NCI-H510A (cell line): ENCODE measurements around the gene GPATCH4.
"Not testable (repeated sequence)": the region's sequence is repeated elsewhere in the genome, so short reads cannot be mapped to it uniquely, and the experiment has no call there.

Source experiments
- DNase-seq: peaks from one replicate; lab custom pipeline; 2025; lab: John Stamatoyannopoulos, UW

The GPATCH4 gene

DNA sequence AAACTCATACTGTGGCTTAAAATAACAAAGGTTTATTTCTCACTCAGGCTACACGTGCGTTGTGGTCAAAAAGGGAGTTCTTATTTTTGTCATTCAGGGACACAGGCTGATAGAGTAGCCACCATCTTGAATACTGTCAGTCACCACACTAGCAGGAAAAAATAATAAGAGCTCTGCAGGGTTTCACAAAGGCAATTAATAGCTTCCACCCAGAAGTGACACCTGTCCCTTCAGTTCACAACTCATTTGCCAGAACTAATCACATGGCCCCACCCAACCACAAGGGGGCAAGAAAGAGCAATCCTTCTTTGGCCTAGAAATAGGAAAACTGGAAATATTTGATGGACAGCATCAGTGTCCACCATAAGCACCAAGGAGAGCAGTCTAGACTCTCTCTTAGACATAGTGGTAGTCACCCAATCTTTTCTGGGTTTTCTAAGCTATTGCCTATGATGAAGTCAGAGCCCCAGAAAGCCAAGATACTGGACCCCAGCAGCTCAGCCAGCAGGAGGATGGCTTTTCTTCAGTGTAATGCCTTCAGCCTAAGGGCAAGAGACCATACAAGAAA is 26.1 kb upstream of the GPATCH4 start:
- DNase-seq, result peak; percentile 27

DNA sequence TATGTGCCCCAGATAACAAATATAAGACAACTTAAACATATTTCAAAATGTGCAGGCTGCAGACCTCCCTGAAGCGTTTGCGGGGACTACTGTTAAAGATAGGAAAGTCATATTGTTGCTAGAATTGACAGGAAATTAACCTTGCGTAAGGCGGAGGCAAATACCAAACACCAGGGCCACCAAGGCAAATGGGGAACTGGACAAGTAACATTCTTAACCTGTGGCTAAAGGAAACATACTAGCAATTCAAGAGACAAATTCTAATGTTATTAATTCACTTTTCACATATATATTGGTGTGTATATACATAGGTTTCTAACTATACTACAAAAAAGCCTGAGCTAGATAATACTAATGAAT is 24.8 kb upstream of the GPATCH4 start:
- no peak for DNase-seq

DNA sequence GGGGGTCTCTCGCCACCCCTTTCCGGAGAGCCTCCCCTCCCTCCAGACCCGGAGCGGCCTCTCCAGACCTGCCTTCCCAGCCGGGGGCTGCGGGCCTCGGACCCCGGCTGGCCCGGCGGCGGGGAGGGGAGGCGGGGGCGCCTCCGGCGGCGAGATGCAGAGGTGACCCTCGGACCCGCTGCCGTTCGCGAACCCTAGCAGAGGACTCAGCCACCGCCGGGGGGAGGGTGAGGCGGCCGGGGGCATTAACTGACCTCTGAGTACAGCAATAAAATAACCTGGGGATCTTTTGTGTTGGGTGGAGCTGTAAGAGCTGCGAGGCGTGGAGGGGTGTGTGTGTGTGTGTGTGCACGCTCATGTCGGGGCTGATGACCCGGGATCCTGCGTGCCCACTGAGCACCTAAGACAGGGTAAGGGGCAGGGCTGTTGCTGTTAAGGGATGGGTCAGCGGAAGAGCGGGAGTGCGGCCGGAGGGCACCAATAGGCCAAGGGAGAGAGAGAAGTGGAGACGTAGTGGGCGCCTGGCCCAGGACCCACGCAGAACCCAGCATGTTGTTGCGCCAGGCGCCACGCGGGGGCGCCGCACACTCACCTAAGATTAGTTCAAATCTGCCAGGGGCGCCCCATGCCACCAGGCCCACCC is 24.3 kb upstream of the GPATCH4 start:
- no peak for DNase-seq

DNA sequence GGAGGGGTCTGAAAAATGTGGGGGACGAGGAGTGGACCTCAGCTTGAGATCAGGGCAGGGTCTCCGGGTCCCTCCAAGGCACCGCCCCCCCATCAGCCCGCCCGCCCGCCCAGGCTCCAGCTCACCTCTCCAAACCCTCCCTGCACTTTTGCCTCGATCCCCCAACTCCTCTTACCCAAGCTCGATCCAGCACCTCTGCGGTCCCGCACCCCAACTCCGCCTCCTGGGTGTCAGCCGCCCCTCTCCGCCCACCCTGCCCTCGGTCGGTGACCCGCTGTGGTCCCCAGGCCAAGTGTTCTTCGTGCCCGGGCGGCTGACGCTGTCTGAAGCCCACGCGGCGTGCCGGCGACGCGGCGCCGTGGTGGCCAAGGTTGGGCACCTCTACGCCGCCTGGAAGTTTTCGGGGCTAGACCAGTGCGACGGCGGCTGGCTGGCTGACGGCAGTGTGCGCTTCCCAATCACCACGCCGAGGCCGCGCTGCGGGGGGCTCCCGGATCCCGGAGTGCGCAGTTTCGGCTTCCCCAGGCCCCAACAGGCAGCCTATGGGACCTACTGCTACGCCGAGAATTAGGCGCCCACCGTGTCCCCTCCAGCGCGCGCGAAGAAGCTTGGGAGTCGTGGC is 23.6 kb upstream of the GPATCH4 start:
- no peak for DNase-seq

DNA sequence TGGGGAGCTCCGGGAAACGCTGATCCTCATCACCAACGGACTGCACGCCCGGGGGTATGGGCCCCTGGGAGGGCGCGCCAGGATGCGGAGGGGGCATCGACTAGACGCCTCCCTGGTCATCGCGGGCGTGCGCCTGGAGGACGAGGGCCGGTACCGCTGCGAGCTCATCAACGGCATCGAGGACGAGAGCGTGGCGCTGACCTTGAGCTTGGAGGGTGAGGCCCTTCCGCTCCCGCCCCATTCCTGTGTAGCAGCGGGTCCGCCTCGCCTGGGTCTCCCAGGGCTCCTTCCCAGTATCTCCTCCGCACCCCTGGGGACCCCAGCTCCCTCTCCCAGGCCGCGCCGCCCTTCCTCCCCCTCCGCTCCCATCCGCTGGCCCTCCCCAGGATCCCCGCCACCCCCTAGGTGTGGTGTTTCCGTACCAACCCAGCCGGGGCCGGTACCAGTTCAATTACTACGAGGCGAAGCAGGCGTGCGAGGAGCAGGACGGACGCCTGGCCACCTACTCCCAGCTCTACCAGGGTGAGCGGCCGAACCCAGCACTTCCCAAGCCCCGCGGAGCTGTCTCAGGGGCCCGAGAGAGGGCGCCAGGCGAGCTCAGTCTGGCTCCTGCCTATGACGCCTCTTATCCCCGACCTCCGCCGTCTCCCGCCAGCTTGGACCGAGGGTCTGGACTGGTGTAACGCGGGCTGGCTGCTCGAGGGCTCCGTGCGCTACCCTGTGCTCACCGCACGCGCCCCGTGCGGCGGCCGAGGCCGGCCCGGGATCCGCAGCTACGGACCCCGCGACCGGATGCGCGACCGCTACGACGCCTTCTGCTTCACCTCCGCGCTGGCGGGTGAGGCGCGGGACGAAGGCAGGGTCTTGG is 22.9 kb upstream of the GPATCH4 start:
- DNase-seq, result peak; percentile 61

DNA sequence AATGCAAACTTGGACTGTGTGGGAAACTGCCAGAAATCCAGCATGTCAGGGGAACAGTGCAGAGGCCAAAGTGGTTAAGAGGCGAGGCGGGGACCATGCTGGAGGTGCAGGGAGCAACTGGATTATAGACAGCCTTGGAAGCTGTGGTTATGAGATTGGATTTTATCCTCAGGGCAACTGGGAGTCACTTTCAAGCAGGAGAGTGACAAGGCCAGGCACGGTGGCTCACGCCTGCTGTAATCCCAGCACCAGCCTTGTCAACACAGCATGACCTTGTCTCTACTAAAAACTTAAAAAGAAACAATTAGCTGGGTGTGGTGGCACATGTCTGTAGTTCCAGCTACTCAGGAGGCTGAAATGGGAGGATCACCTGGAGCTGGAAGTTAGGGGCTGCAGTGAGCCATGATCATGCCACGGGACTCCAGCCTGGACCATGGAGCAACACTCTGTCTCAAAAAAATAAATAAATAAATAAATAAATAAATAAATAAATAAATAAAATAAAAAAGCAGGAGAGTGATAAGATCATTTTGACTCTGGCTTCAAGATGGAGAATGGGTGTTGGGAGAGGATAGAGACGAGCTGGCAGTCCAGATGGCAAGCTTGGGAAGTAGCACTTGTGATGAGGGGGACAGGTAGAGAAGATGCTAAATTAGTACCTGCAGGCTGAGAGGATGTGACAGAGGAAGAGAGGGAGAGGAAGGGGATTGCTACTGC is 21.5 kb upstream of the GPATCH4 start:
- no peak for DNase-seq

DNA sequence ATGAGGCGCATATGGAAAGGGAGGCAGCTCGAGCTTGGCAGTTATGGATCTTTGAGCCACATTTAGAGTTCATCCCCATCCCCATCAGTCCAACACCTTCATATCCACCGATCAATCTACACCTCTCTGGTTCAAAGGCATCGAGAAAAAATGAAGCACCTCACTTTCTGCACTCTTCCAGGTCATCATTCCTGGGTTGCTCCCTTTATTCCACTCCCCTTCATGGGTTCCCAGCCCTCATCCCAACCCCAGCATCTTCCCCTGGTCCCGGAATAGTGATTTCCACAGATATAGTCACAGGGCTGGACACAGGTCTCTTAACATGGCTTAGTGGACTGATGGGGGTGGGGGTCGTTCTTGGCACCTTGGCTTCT is 18.3 kb upstream of the GPATCH4 start:
- DNase-seq, result no peak

DNA sequence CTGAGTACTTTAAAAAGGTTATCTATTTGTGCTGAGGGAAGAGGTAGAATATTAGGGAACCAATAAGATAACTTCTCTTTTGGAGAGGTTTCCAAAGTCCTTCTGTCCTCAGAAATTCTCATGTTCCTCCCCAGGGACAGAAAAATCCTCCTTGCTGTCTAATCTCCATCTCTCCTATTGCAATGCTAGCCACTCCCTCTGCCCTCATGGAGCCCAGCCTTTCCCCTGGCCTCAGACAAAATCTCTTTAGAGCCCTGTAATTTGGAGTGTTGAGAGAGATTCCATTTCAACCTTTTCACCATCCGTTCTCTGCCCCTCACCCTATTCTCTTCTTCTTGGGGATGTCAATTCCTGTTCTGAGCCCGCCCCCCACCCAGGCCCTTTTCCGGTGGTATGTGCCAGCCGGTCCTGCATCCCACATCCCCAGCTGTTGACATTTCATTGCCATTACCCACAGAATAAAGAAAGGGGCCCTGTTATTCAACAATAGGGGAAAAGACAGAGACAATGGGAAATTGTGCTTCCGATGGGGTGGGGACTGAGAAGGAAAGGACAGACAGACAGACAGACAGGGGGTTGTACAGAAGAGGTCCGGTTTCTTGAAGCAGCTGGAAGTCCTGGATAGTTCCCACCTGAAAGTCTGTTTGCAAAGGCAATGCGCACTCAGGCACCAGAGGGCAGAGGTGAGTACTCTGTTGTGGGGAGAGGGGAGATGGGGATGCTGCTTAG is 17.7 kb upstream of the GPATCH4 start, which contains the start of gene HAPLN2:
Gene HAPLN2, plus strand, starts transcription at position 563 of the 729 bp plus-strand sequence. CDS start 4,076 bp downstream, outside the sequence.
- peak; percentile 29 for DNase-seq

DNA sequence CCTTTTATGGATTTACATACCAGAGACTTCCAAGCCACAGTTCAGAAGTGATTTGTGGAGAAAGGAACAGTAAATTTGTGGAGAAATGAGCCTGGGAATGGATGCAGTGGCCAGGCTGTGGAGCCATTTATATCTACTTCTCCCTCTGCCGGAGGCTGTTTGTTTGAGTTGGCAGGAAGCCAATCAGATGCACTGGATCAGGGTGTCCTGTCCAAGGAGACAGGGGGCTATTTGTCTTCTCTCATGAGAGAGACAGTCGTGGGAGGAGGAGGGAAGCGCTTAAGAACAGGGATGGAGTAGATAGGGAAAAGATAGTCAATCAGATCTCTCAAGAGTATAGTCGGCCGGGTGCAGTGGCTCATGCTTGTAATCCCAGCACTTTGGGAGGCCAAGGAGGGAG is 15.2 kb upstream of the GPATCH4 start:
- peak; percentile 70 for DNase-seq

DNA sequence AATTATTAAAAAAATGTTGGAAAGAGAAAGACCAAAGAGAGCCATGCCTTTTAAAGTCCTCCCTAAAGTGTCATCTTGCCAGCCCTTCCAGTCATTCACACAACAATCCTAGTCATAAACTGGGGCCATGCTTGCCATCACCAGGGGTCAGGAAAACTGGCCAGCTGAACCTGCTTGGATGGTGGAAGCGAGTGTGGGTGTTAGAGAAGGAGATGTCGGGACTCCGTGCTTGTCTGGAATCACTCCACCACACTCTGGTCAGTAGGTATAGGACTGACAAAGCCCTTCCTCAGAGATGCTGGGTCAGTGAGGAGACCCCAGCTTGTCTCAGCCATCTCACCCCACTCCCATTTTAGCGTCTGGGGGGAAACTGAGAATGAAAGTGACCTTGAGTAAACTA is 14.7 kb upstream of the GPATCH4 start:
- no peak for DNase-seq

DNA sequence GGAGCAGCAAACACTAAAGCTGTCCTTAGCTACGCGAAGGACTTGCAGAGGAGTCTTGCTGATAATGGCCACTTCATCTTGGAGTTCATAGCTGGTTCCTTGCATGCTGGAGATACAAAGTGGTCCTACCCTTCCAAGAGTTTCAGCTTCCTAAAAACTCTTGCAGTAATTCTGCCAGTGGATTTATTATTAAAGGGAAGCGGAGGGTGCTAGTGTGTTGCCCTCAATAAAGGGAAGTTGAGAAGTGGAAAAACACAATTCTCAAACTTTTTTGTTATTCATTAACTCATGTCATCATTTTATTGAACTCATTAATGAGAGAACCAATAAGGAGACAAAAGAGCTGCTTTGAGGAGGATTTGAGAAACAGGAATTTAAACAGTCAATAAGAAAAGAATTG is 11.4 kb upstream of the GPATCH4 start:
- no peak for DNase-seq

DNA sequence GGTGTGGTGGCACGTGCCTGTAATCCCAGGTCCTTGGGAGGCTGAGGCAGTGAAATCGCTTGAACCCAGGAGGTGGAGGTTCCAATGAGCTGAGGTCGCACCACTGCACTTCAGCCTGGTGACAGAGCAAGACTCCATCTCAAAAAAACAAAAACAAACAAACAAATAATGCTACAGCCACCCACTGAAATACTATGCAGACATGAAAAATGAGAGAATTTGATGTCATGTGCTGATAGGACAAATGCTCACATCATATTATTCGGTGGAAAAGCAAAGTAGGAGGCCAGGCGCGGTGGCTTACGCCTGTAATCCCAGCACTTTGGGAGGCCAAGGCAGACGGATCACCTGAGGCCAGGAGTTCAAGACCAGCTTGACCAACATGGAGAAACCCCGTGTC is 8.8 kb upstream of the GPATCH4 start:
- DNase-seq, result not testable (repeated sequence)

DNA sequence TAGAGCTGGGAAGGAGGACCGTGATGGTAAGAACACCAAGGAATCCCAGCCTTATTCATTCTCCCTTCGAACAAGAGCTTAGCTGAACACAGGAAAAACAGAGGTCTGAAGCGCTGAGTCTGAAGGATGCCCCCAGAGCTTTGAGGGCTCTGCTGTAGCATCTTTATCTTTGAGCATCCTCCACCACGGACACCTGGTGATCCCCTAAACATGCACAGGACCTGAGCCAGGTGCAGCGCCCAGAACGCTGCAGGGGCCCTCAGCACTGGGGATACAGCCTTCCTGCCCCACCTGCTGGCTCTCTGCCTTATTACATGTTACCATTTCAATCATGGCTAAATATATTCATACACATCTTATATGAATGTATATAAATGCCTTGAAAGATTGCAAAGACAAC is 7.7 kb upstream of the GPATCH4 start:
- peak; percentile 41 for DNase-seq

DNA sequence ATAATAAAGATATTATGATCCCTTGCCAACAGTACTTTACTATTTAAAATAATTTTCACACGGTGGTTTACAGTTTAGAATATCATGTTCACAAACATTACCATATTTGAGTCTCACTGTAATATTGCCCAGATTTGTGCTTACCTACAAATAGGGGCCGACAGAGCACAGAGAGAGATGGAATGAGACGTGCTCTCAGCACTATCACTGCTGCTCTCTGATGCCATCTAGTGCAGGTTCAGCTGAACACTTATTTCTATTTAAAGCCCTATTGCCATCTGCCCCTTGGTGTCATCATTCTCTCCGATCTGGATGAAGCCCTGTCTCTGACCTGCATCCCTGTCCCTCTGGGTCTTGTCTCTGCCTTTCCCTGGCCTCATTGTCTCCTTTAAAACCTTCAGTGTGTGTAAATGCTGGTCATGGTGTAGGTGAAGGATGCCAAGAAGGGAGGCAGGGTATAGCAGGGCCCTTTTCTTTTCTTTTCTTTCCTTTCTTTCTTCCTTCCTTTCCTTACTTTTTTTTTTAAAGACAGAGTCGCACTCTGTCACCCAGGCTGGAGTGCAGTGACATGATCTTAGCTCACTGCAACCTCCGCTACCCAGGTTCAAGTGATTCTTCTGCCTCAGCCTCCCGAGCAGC is 6.9 kb upstream of the GPATCH4 start:
- DNase-seq, result peak; percentile 67

DNA sequence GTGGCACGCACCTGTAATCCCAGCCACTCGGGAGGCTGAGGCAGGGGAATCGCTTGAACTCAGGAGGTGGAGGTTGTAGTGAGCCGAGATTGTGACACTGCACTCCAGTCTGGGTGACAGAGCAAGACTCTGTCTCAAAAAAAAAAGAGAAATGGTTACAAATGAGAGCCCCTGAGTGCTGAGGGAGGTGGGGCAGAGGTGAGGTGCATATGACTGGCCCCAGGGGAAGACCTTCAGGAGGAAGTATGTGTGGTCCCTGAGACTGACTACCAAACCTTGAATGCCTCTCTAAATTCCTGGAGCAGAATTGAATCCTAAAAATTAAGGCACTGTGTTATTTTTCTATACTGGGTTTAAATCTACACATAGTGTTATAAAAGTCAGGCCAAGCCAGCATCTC is 6.1 kb upstream of the GPATCH4 start:
- DNase-seq, result not testable (repeated sequence)

DNA sequence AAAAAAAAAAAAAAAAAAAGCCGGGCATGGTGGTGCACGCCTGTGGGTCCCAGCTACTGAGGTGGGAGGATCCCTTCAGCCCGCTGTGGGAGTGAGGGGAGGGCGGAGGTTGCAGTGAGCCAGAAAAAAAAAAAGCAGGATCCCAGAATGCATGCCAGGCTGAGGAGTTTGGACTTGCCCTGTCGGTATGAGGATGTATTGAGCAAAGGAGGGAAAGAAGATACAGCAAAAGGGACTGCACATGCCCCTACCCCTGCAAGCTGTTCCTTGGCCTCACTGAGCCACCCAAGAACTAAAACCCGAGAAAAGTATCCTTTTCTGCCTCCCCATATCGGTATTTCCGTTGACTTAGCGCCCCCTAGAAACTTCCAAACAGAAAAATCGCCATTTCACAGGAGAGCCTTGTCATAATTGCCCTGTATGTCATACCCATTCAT is 1.3 kb upstream of the GPATCH4 start:
- no peak for DNase-seq

DNA sequence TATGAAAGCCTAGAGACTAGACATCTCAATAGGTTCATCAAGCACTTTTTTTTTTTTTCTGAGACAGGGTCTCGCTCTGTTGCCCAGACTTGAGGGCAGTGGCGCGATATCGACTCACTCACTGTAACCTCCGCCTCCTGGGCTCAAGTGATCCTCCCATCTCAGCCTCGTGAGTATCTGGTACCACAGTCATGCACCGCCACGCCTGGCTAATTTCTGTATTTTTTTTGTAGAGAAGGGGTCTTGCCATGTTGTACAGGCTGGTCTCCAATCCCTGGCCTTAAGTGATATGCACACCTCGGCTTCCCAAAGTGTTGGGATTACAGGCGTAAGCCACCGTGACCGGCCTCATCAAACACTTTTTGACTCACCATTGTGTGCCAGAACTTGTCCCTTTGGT is 613 bp upstream of the GPATCH4 start:
- DNase-seq, result no peak

DNA sequence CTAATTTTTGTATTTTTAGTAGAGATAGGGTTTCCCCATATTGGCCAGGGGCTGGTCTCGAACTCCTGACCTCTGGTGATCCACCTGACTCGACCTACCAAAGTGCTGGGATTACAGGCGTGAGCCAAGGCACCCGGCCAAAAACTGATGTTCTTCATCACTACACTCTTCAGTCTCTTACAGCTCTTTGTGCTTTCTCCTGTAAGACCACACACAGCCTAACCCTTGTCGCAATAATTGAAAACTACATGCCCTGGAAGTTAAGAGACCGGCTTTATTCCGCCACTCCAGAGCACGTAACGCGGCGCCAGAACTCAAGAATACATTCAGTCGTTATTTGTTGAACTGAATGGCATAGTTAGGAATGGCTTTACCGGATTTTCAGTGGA is 552 bp downstream of the GPATCH4 start:
- no peak for DNase-seq

DNA sequence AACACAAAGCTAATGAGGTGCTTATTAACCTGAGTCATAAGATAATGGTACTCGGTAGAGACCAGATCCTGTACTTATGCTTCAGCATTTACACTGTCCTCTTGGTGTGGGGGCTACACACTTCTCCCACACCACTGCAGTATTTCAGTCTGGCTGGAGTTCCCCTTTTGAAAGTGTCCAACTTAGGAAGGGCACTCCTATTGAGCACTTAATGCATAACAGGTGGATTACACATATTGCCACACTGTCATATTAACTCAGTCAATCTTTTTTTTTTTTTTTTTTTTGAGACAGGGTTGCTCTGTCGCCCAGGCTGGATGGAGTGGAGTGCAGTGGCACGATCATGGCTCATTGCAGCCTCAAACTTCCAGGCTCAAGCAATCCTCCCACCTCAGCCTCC is 1.5 kb downstream of the GPATCH4 start:
- DNase-seq, result no peak

DNA sequence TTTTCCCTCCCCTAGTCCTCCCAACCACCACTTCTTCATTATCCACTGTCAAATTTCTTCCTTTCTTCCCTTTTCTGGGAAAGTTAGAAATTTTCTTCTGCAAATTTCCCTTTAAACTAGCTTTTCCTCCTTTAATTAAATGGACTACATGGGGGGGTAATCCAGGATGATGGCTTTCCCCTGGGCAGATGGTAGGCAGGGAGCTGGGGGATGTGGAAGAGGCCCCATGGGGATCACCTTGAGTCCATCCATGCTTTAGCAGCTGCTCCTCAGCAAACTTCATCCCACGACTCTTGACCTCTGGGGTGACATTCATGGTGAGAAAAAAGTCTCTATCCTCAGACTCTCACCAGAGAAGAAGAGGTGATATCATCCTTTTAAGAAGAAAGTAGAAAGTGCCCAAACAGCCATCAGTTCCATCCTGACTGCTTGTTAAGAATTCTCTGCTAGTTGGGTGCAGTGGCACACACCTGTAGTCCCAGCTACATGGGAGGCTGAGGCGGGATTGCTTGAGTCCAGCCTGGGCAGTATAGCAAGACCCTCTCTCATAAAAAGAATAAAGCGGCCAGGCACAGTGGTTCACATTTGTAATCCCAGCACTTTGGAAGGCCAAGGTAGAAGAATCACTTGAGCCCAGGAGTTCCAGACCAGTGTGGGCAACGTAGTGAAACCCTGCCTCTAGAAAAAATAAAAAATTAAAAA is 2.4 kb downstream of the GPATCH4 start:
- DNase-seq, result no peak
